ENCODE results near the gene MYL5. TPM values are rescaled to one million over a fixed set of nuclear protein-coding genes. Genes with fewer than 3 reads are reported as not detected.

The MYL5 gene
- total RNA-seq, 4 donors from 2014 or later: 82.8 to 135 (median 95.2) TPM

DNA sequence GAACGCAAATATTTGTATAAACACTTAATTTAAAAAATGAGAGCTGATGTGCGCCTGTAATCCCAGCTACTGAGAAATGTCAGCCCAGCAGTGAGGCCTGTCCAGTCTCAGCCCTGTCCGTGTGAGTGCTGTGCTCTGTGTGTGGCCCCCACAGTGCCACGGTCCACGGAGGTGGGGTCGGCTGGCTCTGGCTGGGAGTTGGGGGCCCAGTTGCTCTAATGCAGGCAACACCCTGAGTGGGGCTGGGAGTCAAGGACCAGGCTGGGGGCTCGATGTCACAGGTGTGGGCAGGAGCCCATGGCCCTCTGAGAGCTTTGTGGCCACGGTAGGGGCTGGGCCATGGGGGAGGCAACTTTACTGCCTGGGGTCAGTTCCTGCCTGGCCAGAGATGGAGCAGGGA is 44.1 kb downstream of the MYL5 start:
- TF ChIP-seq POLR2A (IDR thresholded peaks at IDR 0.05): no peak
- TF ChIP-seq, protein P1, sequence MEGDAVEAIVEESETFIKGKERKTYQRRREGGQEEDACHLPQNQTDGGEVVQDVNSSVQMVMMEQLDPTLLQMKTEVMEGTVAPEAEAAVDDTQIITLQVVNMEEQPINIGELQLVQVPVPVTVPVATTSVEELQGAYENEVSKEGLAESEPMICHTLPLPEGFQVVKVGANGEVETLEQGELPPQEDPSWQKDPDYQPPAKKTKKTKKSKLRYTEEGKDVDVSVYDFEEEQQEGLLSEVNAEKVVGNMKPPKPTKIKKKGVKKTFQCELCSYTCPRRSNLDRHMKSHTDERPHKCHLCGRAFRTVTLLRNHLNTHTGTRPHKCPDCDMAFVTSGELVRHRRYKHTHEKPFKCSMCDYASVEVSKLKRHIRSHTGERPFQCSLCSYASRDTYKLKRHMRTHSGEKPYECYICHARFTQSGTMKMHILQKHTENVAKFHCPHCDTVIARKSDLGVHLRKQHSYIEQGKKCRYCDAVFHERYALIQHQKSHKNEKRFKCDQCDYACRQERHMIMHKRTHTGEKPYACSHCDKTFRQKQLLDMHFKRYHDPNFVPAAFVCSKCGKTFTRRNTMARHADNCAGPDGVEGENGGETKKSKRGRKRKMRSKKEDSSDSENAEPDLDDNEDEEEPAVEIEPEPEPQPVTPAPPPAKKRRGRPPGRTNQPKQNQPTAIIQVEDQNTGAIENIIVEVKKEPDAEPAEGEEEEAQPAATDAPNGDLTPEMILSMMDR (IDR thresholded peaks at IDR 0.05): no peak
- Histone ChIP-seq H3K4me1 (peaks cover 0 to 34% (median 0%) of the 10 kb centered on the region in 4 donors), H3K36me3 (peaks cover 0 to 25% (median 0%) of the 10 kb centered on the region in 3 donors), H3K4me3 (no peak overlapping the region), H3K27ac (no peak overlapping the region), H3K27me3 (no peaks in the 10 kb centered on the region), H3K9me3 (no peaks in the 10 kb centered on the region)
- no peak for DNase-seq

DNA sequence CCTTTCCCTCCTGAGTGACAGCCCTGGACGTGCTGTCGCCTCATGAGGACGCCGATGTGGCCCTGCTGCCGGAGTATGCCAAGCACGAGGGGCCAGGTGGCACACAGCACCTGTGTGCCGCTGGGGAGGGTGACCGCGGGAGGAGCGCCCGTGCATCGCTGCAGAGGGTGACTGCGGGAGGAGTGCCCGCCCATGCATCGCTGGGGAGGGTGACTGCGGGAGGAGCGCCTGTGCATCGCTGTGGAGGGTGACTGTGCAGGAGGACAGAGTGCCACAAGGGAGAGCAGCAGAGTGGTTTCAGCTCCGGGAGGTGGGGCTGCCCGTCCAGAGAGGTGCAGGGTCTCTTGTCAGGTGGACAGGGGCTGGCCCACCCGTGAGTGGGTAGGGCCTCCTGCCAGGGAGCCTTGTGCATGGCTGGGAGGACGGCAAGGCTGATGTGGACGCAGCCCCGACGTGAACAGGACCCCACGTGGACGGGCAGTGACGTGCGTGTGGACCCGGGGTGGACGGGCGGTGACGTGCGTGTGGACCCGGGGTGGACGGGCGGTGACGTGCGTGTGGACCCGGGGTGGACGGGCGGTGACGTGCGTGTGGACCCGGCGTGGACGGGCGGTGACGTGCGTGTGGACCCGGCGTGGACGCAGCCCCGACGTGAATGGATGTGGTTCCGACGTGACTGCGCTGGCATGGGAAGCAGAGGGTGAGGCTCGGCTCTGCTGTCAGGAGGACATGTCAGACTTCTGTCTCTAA is 45.9 kb downstream of the MYL5 start:
- H3K27ac ChIP-seq: peak overlapping the region in 1 of 4 donors; percentile 30
- H3K36me3 ChIP-seq: peaks cover 0 to 16% (median 0%) of the 10 kb centered on the region in 3 donors
- no peak overlapping the region for H3K4me3 ChIP-seq
- no peaks in the 10 kb centered on the region for H3K9me3 ChIP-seq
- TF ChIP-seq POLR2A (IDR thresholded peaks at IDR 0.05): no peak
- TF ChIP-seq, protein P1 (IDR thresholded peaks at IDR 0.05): no peak
- no peaks in the 10 kb centered on the region for H3K27me3 ChIP-seq
- no peak for DNase-seq
- peaks cover 0 to 41% (median 0%) of the 10 kb centered on the region in 4 donors for H3K4me1 ChIP-seq

DNA sequence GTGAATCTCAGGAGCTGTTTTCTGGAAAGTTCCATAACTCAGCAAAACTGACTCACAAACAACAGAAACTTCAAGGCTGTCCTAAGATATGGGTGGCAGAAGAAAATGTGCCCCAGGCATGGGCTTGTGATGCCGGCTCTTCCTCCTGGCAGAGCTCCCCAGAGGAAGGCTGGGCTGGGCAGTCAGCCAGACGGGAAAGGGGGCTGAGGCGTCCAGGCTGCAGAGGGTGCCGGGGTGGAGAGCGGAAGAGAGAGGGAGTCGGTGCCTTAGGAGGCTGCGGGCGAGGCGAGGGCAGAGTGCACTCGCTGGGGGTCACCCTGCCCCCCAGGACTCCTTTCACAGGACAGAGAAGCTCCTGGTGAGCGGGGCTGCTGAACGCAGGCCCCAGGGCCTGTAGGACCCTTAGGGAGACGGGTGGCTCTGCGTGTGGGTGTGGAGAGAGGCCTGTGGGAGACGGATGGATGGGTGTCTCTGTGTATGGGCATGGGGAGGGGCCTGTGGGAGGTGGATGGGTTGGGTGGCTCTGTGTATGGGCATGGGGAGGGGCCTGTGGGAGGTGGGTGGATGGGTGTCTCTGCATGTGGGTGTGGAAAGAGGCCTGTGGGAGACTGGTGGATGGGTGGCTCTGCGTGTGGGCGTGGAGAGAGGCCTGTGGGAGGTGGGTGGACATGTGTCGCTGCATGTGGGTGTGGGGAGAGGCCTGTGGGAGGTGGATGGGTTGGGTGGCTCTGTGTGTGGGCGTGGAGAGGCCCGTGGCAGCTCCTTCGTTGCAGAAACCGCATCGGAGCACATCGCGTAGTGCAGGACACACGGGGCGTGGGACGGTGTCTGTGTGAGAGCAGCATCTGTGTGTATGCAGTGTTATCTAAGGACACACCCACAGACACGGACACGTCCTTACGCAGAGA is 47.2 kb downstream of the MYL5 start:
- H3K27ac ChIP-seq: peak overlapping the region in 1 of 4 donors; percentile 30
- H3K9me3 ChIP-seq: no peaks in the 10 kb centered on the region
- H3K4me3 ChIP-seq: no peak overlapping the region
- no peaks in the 10 kb centered on the region for H3K27me3 ChIP-seq
- peaks cover 0 to 16% (median 0%) of the 10 kb centered on the region in 3 donors for H3K36me3 ChIP-seq
- peaks cover 0 to 51% (median 0%) of the 10 kb centered on the region in 4 donors for H3K4me1 ChIP-seq
- peak in 1 of 3 donors; percentile 69 for DNase-seq
- TF ChIP-seq, protein P1 (IDR thresholded peaks at IDR 0.05): no peak
- no peak for TF ChIP-seq POLR2A (IDR thresholded peaks at IDR 0.05)

DNA sequence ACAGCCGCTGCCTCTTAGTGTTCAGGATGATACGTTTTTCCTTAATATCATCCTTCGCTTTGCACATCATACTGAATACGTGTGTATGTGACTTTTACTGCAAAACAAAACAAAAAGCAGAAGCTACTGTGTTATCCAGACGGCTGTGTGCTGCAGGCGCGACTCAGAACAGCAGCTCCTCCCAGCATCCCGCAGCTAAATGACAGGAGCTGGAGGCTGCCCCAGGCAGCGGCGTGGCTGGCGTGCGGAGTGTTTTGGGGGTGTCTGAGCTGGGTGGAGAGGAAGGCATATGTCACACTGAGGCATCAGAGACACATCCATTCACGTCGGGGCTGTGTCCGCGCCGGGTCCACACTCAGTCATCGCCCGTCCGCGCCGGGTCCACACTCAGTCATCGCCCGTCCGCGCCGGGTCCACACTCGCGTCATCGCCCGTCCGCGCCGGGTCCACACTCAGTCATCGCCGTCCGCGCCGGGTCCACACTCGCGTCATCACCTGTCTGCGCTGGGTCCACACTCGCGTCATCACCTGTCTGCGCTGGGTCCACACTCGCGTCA is 47.9 kb downstream of the MYL5 start:
- Histone ChIP-seq H3K27me3 (no peaks in the 10 kb centered on the region), H3K9me3 (no peaks in the 10 kb centered on the region), H3K27ac (no peak overlapping the region), H3K4me1 (peaks cover 0 to 54% (median 0%) of the 10 kb centered on the region in 4 donors), H3K4me3 (no peak overlapping the region), H3K36me3 (peaks cover 0 to 16% (median 0%) of the 10 kb centered on the region in 3 donors)
- DNase-seq: no peak
- TF ChIP-seq, protein P1 (IDR thresholded peaks at IDR 0.05): no peak
- no peak for TF ChIP-seq POLR2A (IDR thresholded peaks at IDR 0.05)

DNA sequence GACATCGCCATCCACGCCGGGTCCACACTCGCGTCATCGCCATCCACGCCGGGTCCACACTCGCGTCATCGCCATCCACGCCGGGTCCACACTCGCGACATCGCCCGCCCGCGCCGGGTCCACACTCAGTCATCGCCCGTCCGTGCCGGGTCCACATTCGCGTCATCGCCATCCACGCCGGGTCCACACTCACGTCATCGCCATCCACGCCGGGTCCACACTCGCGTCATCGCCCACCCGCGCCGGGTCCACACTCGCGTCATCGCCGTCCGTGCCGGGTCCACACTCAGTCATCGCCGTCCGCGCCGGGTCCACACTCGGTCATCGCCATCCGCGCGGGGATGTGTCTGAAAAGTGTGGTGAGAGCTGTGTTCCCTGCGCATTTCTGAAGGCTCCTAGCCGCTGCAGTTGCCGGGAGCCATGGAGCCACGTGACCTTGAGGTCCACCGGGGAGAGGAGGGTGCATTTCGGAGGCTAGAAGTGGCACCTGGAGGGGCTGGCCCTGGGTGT is 48.6 kb downstream of the MYL5 start:
- H3K4me1 ChIP-seq: peaks cover 0 to 52% (median 0%) of the 10 kb centered on the region in 4 donors
- H3K4me3 ChIP-seq: no peak overlapping the region
- H3K36me3 ChIP-seq: peaks cover 0 to 16% (median 0%) of the 10 kb centered on the region in 3 donors
- H3K27me3 ChIP-seq: no peaks in the 10 kb centered on the region
- no peak for DNase-seq
- TF ChIP-seq, protein P1 (IDR thresholded peaks at IDR 0.05): no peak
- no peak for TF ChIP-seq POLR2A (IDR thresholded peaks at IDR 0.05)
- H3K27ac ChIP-seq: no peak overlapping the region
- no peaks in the 10 kb centered on the region for H3K9me3 ChIP-seq
